ENCODE results near the gene MRPL11. TPM values are rescaled to one million over a fixed set of nuclear protein-coding genes. Genes with fewer than 3 reads are reported as not detected.

The MRPL11 gene
- total and polyA plus RNA-seq, 2 of the 13 experiments (the other 11 are each of a cell fraction or from before 2014, with no cell fraction given) = 72.9 to 176 TPM

GRCh38 chr11:66410191-66410590, 28.5 kb downstream of the MRPL11 start:
- BruUV-seq (replicated peaks) = no TSS peak
- intact Hi-C loops (cut with micrococcal nuclease; ENCODE audit: unreplicated experiment) (no loop called here), in situ Hi-C loops (cut with HindIII; ENCODE audit: extremely low pct_ligation_motif_present, low pct_unique_long_range_greater_than_20kb) (loop anchor here (25.0 kb wide), 1 partner anchor 427 kb away; the partner anchor contains the start of gene RCE1)
- DNase-seq (ENCODE audit: low spot score) (no peak), FAIRE-seq (no peak), ATAC-seq (no peak; the same call in 2 of the 3 replicates)
- Histone ChIP-seq H3K9ac (ENCODE audit: insufficient read depth, low read depth, low read length) (no peak overlapping the region), H3K27me3 (ENCODE audit: control insufficient read depth in 1 of 2, insufficient read depth in 2 of 2, low read length in 2 of 2) (peaks cover 5 to 71% of the 10 kb centered on the region in 2 experiments), H3K4me2 (ENCODE audit: low read depth, low read length) (no peak overlapping the region), H4K20me1 (ENCODE audit: insufficient read depth, low read length) (peaks cover 7% of the 10 kb centered on the region; the same call in 1 of the 2 replicates), H3K27ac (ENCODE audit: extremely low read length, insufficient read depth, low read length) (no peak overlapping the region), H3K4me1 (ENCODE audit: insufficient read depth, low read length) (0 out of 2 replicates have a peak, but pooled peaks cover 5% of the 10 kb centered on the region), H3K9me3 (ENCODE audit: low read length) (no peaks in the 10 kb centered on the region), H3K79me2 (ENCODE audit: insufficient read depth, low read length) (no peaks in the 10 kb centered on the region), H3K36me3 (replicated peaks in 1 of 2; ENCODE audit: control insufficient read depth in 1 of 2, insufficient read depth in 2 of 2, low read length in 2 of 2) (no peaks in the 10 kb centered on the region), H3K4me3 (replicated peaks in 1 of 3; ENCODE audit: insufficient read depth in 1 of 3, low read depth in 2 of 3, low read length in 3 of 3) (no peak overlapping the region), H2AFZ (ENCODE audit: low read length) (no peak overlapping the region)
- ChIA-PET CTCF (ENCODE audit: low intra/inter-chr PET ratio, low total read pairs) (interaction anchor here (0.8 to 3.4 kb wide), 2 partner anchors 21 to 69 kb away, joined by 3 to 28 read pairs; partner anchors contain the start of gene DPP3), POLR2A (no interaction called here)
- TF ChIP-seq ZNF563 (CRISPR knock-in tag; IDR thresholded peaks at IDR 0.05) (no peak), THAP11 (CRISPR knock-in tag; IDR thresholded peaks at IDR 0.05) (no peak), CBX5 (CRISPR knock-in tag; IDR thresholded peaks at IDR 0.05; ENCODE audit: borderline replicate concordance) (no peak), TEAD2 (CRISPR knock-in tag; IDR thresholded peaks at IDR 0.05) (no peak), HMG20B (CRISPR knock-in tag; conservative IDR thresholded peaks at IDR 0.05) (no peak), ZBTB33 (CRISPR knock-in tag; IDR thresholded peaks at IDR 0.05) (no peak), RFX5 (IDR thresholded peaks at IDR 0.05; ENCODE audit: low read depth, low read length) (no peak), ATF4 (CRISPR knock-in tag; IDR thresholded peaks at IDR 0.05) (no peak), ETS1 (CRISPR knock-in tag; IDR thresholded peaks at IDR 0.05) (no peak), ZNF264 (CRISPR knock-in tag; IDR thresholded peaks at IDR 0.05) (no peak)
- 4% methylated on average over 4 of the region's 12 CpGs for WGBS (ENCODE audit: low lambda C conversion rate)

Data from HepG2 (cell line).